Keratinocyte (primary cell): ENCODE measurements around the gene PFKFB4. TPM values are rescaled to one million over a fixed set of nuclear protein-coding genes. Genes with fewer than 3 reads are reported as not detected.

ENCODE experiments used
- DNase-seq: peaks from one replicate; pipeline ENCODE4 v3.0.0-alpha.2; 2011; ENCODE audit warnings: low read depth, missing footprints, low spot score
- FAIRE-seq: peaks from 2 replicates; lab custom pipeline; 2011; peaks lifted over from hg19 to GRCh38; lab: Jason Lieb, UNC
- H2AFZ ChIP-seq: 2 replicates; pipeline ENCODE4 v1.6.0; 2012; ENCODE audit warnings: low read length, control low read depth, inconsistent platforms; ENCODE audit not compliant: control insufficient read depth
- H3K27ac ChIP-seq: 2 replicates; pipeline ENCODE4 v1.5.1; 2011; ENCODE audit warnings: low read length; ENCODE audit not compliant: control insufficient read depth, insufficient read depth
- H3K27me3 ChIP-seq: 3 replicates; pipeline ENCODE4 v1.6.0; 2011; ENCODE audit warnings: low read length; ENCODE audit not compliant: control insufficient read depth, insufficient read depth; ENCODE audit errors: extremely low read depth
- H3K36me3 ChIP-seq, 2 experiments: 2 replicates in 1 of 2; 3 replicates in 1 of 2; pipeline ENCODE4 v1.5.1; 2011; ENCODE audit warnings: low read length in 2 of 2, mild to moderate bottlenecking in 1 of 2; ENCODE audit not compliant: control insufficient read depth in 2 of 2, insufficient read depth in 2 of 2; ENCODE audit errors: extremely low read depth in 1 of 2
- H3K4me1 ChIP-seq: 3 replicates; pipeline ENCODE4 v1.5.1; 2011; ENCODE audit warnings: low read length; ENCODE audit not compliant: control insufficient read depth, insufficient read depth; ENCODE audit errors: extremely low read depth
- H3K4me2 ChIP-seq: 3 replicates; pipeline ENCODE4 v1.6.0; 2011; ENCODE audit warnings: low read depth, low read length; ENCODE audit not compliant: control insufficient read depth, insufficient read depth; ENCODE audit errors: extremely low read depth
- H3K4me3 ChIP-seq, 3 experiments: fragments of 200-600 bp in 1 of 3; sonication (generic) in 1 of 3; 2 replicates in 2 of 3; 3 replicates in 1 of 3; pipeline ENCODE4 v1.5.1; 2011 to 2016; ENCODE audit warnings: low read length in 3 of 3, mild to moderate bottlenecking in 3 of 3, control low read depth in 2 of 3, inconsistent platforms in 1 of 3, low read depth in 1 of 3, mixed read lengths in 1 of 3, mixed run types in 1 of 3, moderate library complexity in 1 of 3; ENCODE audit not compliant: control insufficient read depth in 2 of 3, insufficient read depth in 2 of 3; ENCODE audit errors: extremely low read depth in 1 of 3
- H3K79me2 ChIP-seq: 2 replicates; pipeline ENCODE4 v1.6.0; 2012; ENCODE audit warnings: low read length; ENCODE audit not compliant: control insufficient read depth, insufficient read depth
- H3K9ac ChIP-seq: 3 replicates; pipeline ENCODE4 v1.6.0; 2011; ENCODE audit warnings: low read length; ENCODE audit not compliant: control insufficient read depth, insufficient read depth; ENCODE audit errors: extremely low read depth
- H3K9me1 ChIP-seq: 3 replicates; pipeline ENCODE4 v1.6.0; 2011; ENCODE audit warnings: low read length; ENCODE audit not compliant: control insufficient read depth, insufficient read depth; ENCODE audit errors: extremely low read depth
- H3K9me3 ChIP-seq: 2 replicates; pipeline ENCODE4 v1.5.1; 2012; ENCODE audit warnings: low read depth, low read length; ENCODE audit not compliant: control insufficient read depth
- H4K20me1 ChIP-seq: 3 replicates; pipeline ENCODE4 v1.6.0; 2011; ENCODE audit warnings: low read length; ENCODE audit not compliant: control insufficient read depth, insufficient read depth; ENCODE audit errors: extremely low read depth
- CTCF ChIP-seq, 3 experiments: IDR thresholded peaks in 1 of 3; conservative IDR thresholded peaks in 1 of 3; optimal IDR thresholded peaks in 1 of 3; 2 replicates in 2 of 3; 3 replicates in 1 of 3; pipeline versions ENCODE3 to v1.5.1; 2011; ENCODE audit warnings: low read length in 3 of 3, mild to moderate bottlenecking in 3 of 3, moderate library complexity in 2 of 3, control low read depth in 1 of 3, inconsistent platforms in 1 of 3; ENCODE audit not compliant: insufficient read depth in 2 of 3; ENCODE audit errors: extremely low read depth in 1 of 3
- EZH2 ChIP-seq: IDR thresholded peaks from one replicate; pipeline ENCODE4 v1.6.1; 2012; ENCODE audit warnings: inconsistent platforms, mild to moderate bottlenecking, low read length, moderate library complexity
- dilution Hi-C: fragments of 300-500 bp; cut with MboI; formaldehyde crosslinking; loops from one replicate; pipeline ENCODE4 v1.7.0; 2020; ENCODE audit warnings: low sequenced_read_pairs; ENCODE audit not compliant: extremely low pct_ligation_motif_present
- polyA plus RNA-seq, 5 experiments: library from polyadenylated mRNA; depleted of rRNA in 3 of 5; stranded (reverse) in 3 of 5; stranded (forward) in 1 of 5; unstranded in 1 of 5; fragments of >200 nt; gene quantifications; 1 replicate in 1 of 5; 2 replicates in 3 of 5; 3 replicates in 1 of 5; pipeline versions ENCODE4 v1.2.1 to v1.2.3, GENCODE V29; 2011 to 2012; ENCODE audit warnings: missing spikeins in 2 of 5, low read depth in 1 of 5, low replicate concordance in 1 of 5

The PFKFB4 gene
- polyA plus RNA-seq, 1 donor (not counting 4 experiments of a cell fraction or from before 2014, with no cell fraction given), result 15.1 TPM

DNA sequence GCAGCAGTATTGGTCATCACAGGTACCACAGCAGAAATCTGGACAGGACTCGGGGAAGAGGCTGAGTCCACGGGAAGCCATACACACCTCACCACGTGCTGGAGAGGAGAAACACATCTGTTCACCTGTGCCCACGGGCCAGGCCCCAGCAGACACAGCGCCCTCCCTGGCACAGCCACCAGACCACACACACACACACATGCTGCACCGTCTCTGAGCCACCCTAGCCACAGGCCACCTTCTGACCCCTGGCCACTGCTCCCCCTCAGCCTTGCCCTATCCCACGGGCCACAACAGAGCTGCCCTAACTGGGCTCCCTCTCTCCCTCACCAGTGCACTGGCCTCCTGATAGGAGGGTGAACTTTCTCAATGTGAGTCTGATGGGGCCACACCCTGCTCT is 55.4 kb downstream of the PFKFB4 start:
- Histone ChIP-seq H3K4me3 (no peak overlapping the region), H3K79me2 (no peaks in the 10 kb centered on the region), H3K36me3 (peaks cover 0 to 2% of the 10 kb centered on the region in 2 experiments), H4K20me1 (no peaks in the 10 kb centered on the region), H3K4me1 (peaks cover 25% of the 10 kb centered on the region), H3K9me3 (no peaks in the 10 kb centered on the region), H3K4me2 (peak overlapping the region; percentile 20), H2AFZ (no peak overlapping the region), H3K9ac (no peak overlapping the region), H3K9me1 (no peaks in the 10 kb centered on the region), H3K27me3 (no peaks in the 10 kb centered on the region), H3K27ac (no peak overlapping the region)
- no peak for TF ChIP-seq CTCF (optimal IDR thresholded peaks at IDR 0.05 in 1 of 3, IDR thresholded peaks at IDR 0.05 in 1 of 3, conservative IDR thresholded peaks at IDR 0.05 in 1 of 3; ENCODE audit: extremely low read depth in 1 of 3, insufficient read depth in 2 of 3, low read length in 3 of 3)
- no peak for TF ChIP-seq EZH2
- no peak for DNase-seq
- dilution Hi-C loops, result no loop called here
- no peak for FAIRE-seq

GRCh38 chr3:48500656-48501055 is 55.9 kb downstream of the PFKFB4 start:
- H3K36me3 ChIP-seq, result peaks cover 0 to 2% of the 10 kb centered on the region in 2 experiments

More at GRCh38 chr3:48500656-48501055, 55.9 kb downstream of the PFKFB4 start:
- H3K4me2 ChIP-seq, result peak overlapping the region; percentile 20
- no peaks in the 10 kb centered on the region for H3K27me3 ChIP-seq
- H2AFZ ChIP-seq, result no peak overlapping the region
- H3K9ac ChIP-seq, result no peak overlapping the region
- TF ChIP-seq CTCF (optimal IDR thresholded peaks at IDR 0.05 in 1 of 3, IDR thresholded peaks at IDR 0.05 in 1 of 3, conservative IDR thresholded peaks at IDR 0.05 in 1 of 3; ENCODE audit: extremely low read depth in 1 of 3, insufficient read depth in 2 of 3, low read length in 3 of 3) (no peak), EZH2 (no peak)
- H3K27ac ChIP-seq, result no peak overlapping the region
- dilution Hi-C loops, result no loop called here
- no peaks in the 10 kb centered on the region for H3K9me3 ChIP-seq
- H3K79me2 ChIP-seq, result no peaks in the 10 kb centered on the region
- FAIRE-seq (no peak), DNase-seq (peak; percentile 56)
- H3K4me3 ChIP-seq, result no peak overlapping the region
- H4K20me1 ChIP-seq, result no peaks in the 10 kb centered on the region
- no peaks in the 10 kb centered on the region for H3K9me1 ChIP-seq
- H3K4me1 ChIP-seq, result peaks cover 25% of the 10 kb centered on the region
